B cell (primary cell): ENCODE measurements around the gene CFL2.

ENCODE experiments used
- CTCF ChIP-seq: fragments of 200-600 bp; IDR thresholded peaks from one replicate; pipeline ENCODE4 v1.8.0; 2022; ENCODE audit warnings: antibody characterized with exemption, mild to moderate bottlenecking
- EZH2 ChIP-seq: IDR thresholded peaks from 2 replicates; pipeline ENCODE4 v1.6.1; 2012; ENCODE audit warnings: borderline replicate concordance, low read depth, mild to moderate bottlenecking, moderate library complexity, low read length; ENCODE audit not compliant: insufficient read depth, poor library complexity, severe bottlenecking

- no peak for TF ChIP-seq CTCF
- TF ChIP-seq EZH2: no peak
Observed at GRCh38 chr14:34693228-34693939, 21.0 kb downstream of the CFL2 start.
